Activated CD4-positive, alpha-beta T cell treated with anti-CD3 and anti-CD28 coated beads, Interleukin-2, amount 50 U/mL, for 48 hours (primary cell): ENCODE measurements around the gene GARIN5B.
"Not testable (repeated sequence)": the region's sequence is repeated elsewhere in the genome, so short reads cannot be mapped to it uniquely, and the experiment has no call there.

ENCODE experiments used
- DNase-seq, 2 experiments: peaks; one replicate each; pipeline ENCODE4 v3.0.0-alpha.2; 2020

GARIN5B gene

DNA sequence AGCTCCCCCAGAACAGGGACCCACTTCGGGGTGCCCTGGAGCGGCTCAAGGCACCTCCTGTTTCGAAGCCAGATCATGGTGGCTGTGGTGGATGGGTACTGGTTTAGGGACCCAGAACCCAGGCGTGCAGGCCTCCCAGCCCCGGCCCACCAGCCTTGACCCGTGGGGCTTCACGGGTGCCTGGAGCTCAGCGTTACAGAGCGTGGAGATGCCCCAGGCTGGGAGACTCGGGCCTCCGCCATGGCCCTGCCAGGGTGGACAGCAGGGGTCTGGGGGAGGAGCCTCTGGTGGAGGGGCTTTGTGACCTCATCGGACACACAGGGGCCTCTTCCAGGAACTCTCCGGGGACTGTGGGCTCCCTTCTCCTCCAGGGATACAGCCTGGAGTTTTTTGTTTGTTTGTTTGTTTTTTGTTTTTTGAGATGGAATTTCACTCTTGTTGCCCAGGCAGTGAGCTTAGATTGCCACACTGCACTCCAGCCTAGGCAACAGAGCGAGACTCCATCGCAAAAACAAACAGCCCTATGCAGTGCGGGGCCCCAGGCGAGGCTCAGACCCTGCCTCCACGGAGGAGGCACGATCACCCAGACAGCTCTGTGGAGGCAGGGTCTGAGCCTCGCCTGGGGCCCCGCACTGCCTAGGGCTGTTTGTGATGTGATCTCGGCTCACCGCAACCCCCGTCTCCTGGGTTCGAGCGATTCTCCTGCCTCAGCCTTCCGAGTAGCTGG, at the start of gene GARIN5B:
Gene GARIN5B, minus strand, starts transcription at position 271 of the 727 bp plus-strand sequence. Its CDS starts 194 bp downstream, at position 77.
- DNase-seq, result no peak

- no peak for DNase-seq
Observed at GRCh38 chr19:55410168-55410567, 47.1 kb upstream of the GARIN5B start.

- not testable (repeated sequence) for DNase-seq
Observed at GRCh38 chr19:55409179-55409578, 46.1 kb upstream of the GARIN5B start.

DNA sequence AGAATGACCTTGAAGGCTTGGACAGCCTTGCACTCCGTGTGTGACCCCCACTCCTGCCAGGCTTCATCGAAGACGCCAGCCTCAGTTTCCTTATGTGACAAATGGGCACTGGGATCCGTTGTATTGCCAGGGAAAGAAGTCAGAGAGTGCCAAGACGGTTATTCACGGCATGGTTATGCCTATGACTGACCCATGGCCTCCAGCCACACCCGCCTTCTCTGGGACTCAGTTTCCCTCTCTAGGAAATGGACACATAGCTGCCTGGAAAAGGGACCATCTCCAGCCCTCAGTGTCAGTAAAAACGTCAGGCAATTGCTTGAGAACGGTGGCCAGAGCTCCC, 45.4 kb upstream of the GARIN5B start:
- DNase-seq, result no peak

GRCh38 chr19:55407800-55408532, 44.9 kb upstream of the GARIN5B start:
- peak; percentile 94 to 96 for DNase-seq

DNA sequence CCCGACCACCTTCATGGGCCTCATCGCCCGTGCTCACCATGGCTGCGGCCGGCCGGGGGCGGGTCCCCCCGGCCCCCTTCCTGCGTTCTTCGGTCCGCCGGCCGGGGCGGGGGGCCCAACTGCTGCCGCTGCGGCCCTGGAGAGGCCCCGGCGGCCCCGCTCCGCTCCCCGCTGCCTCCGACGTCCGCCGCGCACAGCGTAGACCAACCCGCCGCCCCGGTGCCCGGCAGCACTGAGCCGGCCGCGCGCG, 44.4 kb upstream of the GARIN5B start, which contains the start of gene UBE2S:
Gene UBE2S, minus strand, starts transcription at position 239 of the 250 bp plus-strand sequence. Its CDS starts 199 bp downstream, at position 40.
- DNase-seq, result not testable (repeated sequence)

DNA sequence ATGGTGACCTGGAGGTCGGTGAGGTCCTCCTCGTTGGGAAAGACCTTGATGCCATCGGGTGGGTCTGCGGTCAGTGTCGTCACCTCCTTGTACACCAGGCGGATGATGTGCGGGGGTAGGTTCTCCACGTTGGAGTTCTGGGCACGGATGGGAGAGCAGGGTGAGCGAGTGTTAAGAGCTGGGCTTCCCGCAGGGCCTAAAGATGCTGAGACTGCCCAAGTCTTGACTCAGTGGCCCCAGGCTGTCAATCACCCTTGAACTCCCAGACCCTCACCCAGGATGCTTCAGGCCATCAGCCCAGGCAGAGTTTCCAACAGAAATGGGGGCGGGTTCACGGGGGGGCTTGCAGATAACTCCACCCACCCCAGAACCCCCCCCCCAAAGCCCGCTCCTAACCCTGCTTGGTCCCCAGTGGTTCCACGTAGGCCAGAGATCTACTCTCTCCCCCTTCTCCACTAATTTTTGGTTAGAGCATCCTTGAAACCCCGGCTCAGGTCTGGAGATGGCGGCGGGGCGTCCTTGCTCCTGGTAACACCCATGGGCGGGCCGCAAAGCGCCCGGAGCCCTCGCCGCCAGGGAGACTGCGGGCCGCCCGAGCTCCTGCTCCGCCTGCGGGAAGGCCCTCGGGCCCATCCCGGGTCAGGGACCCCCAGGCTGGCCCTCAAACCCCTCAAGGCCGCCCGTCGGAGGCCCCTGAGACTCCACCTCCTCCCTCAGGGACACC, 43.9 kb upstream of the GARIN5B start:
- DNase-seq, result no peak

GRCh38 chr19:55406091-55406825, 43.2 kb upstream of the GARIN5B start:
- no peak for DNase-seq

DNA sequence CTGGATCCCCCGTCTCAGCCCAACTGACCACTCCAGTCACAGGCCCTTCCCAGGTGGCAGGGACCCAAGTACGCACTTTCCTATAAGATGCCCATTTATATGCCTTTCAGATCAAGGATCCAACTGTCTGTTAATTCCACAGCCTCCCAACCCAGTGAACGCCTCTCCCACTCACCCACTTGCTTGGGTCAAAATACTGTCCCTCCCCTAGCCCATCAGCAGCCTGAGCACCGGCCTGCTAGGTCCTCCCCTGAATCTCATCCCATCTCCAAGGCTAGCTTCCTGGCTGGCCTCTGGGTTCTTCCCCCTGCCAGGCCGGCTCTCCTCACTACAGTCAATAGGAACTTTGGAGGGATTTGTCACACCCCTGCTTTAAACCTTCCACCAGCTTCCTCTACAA, 42.6 kb upstream of the GARIN5B start:
- DNase-seq, result no peak

- no peak for DNase-seq
Observed at GRCh38 chr19:55402509-55402908, 39.4 kb upstream of the GARIN5B start.

- DNase-seq, result not testable (repeated sequence)
Observed at GRCh38 chr19:55401390-55401789, 38.3 kb upstream of the GARIN5B start.

DNA sequence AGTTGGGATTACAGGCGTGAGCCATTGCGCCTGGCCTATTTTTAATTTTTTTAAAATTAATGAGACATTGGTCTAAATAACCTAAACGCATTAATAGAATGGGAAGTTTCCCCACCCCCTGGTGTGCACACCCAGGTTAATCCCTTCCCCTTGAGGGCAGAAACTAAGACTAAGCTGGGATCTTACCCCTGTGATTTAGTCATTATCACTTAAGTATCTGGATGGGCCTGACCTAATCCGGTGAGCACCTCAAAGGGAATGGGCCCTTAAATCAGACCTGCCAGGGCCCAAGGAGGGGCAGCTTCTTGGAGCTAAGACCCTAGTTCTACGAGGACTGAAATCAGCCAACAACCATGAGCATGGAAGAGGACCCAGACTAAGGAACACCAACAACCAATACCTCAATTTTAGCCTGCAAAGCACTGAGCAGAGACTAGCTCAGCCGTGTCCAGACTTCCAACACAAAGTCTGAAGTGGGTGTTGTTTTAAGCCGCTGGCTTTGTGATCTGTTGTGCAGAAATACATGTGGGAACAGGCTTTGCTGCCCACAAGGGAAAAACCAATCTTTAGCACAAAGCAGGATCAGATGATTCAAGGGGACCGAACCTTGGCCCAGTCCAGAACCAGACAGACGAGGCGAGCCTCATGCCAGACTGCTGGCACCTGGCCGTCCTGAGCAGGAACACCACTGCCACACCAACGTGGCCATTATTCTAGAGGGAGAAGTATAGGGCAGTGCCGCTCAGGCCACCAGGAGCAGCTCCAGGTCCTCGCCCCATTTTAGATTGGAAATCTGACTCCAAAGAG, 37.4 kb upstream of the GARIN5B start:
- no peak for DNase-seq

DNA sequence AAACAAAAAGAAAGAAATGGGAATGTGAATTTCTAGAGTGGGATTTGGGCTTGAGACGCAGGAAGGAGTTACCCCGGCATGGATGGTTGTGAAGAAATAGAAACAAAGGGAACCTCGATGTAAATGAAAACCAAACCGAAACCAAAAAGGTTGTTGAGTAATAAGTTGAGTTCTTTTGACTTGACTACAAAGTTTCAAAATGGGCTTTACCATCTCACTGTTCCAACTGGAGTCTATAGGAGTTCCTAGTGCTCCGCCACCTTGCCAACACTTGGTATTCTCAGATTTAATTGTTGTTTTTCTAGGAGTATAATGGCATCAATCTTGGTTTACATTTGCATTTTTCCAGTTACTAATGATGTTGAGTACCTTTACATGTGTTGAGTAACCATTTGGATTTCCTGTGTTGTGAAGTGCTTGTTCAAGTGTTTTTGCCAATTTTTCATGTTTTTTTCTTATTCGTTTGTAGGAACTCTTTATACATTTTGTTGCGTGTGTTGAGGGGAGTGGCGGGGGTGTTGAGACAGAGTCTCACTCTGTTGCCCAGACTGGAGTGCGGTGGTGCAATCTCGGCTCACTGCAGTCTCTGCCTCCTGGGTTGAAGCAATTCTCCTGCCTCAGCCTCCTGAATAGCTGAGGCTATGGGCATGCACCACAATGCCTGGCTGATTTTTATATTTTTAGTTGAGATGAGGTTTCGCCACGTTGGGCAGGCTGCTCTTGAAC, 35.3 kb upstream of the GARIN5B start:
- DNase-seq, result no peak

GRCh38 chr19:55392820-55393761, 30.0 kb upstream of the GARIN5B start:
- DNase-seq, result no peak

GRCh38 chr19:55391702-55392615, 28.9 kb upstream of the GARIN5B start:
- DNase-seq, result no peak

GRCh38 chr19:55391191-55391670, 28.2 kb upstream of the GARIN5B start:
- no peak for DNase-seq

- DNase-seq, result no peak
Observed at GRCh38 chr19:55390461-55390880, 27.4 kb upstream of the GARIN5B start.

GRCh38 chr19:55389386-55390317, 26.6 kb upstream of the GARIN5B start:
- no peak for DNase-seq
